ENCODE data around the gene PLCD1. TPM values are rescaled to one million over a fixed set of nuclear protein-coding genes. Genes with fewer than 3 reads are reported as not detected.

Gene PLCD1
- total and polyA plus RNA-seq, 2 of the 8 experiments (the other 6 are each of a cell fraction or from before 2014, with no cell fraction given) = 15.3 to 19.2 TPM

DNA sequence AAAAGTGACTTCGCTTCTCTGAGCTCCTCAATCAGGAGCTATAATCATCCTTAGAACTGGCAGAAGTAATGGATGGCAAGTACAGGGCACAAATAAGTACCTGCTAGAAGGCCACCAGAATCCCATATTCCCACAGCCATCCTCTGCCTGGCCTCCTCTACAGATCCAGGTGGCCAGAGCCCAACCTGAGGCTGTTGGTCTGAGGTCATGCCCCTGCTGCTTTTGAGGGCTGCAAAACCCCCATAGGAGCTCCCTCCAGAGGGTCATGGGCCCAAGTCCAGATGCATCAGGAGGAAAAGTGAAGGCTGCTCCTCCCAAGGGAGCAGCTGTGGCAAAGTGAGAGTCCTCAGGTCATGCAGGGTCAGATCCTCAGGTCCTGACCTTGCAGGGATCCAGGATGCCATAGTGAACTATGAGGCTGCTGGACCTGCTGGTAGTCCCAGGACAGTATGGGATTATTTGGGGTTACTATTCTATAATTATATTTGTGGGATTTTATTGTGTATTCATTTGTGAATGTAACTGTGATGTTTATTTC lies 3.0 kb upstream of the PLCD1 start:
- DNase-seq (ENCODE audit: low read depth in 1 of 2, low spot score in 2 of 2) (no peak), FAIRE-seq (no peak)
- H2BK5ac ChIP-seq (ENCODE audit: low read depth, low read length) = no peak overlapping the region
- 85% methylated on average over 1 of the region's 1 CpG; no CpG with 5 or more reads in 1 of the 2 experiments for WGBS, 2 experiments (ENCODE audit: extremely low coverage in 1 of 2, insufficient coverage in 1 of 2, insufficient read length in 1 of 2, insufficient replicate concordance in 2 of 2, low coverage in 1 of 2, low lambda C conversion rate in 2 of 2, missing lambda C conversion rate in 1 of 2)
- H3K4me3 ChIP-seq (ENCODE audit: extremely low read depth in 1 of 4, insufficient read depth in 2 of 4, low read depth in 3 of 4, low read length in 4 of 4) = no peak overlapping the region
- H3K9me3 ChIP-seq (ENCODE audit: insufficient read depth in 2 of 2, low read depth in 1 of 2, low read length in 1 of 2) = no peaks in the 10 kb centered on the region
- ChIA-PET CTCF (ENCODE audit: partially characterized antibody) (interaction anchor here (1.4 to 4.1 kb wide), 4 partner anchors 26 to 177 kb away, joined by 4 to 15 read pairs (median 7); no protein-coding TSS in a partner anchor), POLR2A (ENCODE audit: partially characterized antibody) (interaction anchor here (1.4 kb wide), 1 partner anchor 9 kb away, joined by 3 read pairs; no protein-coding TSS in a partner anchor)
- no peak overlapping the region for H4K8ac ChIP-seq (ENCODE audit: extremely low read depth, insufficient read depth, low read length)
- peaks cover 12% of the 10 kb centered on the region; the same call in 1 of the 2 replicates for H3K23me2 ChIP-seq (ENCODE audit: low read depth, low read length)
- H3K23ac ChIP-seq (ENCODE audit: insufficient read length) = no peak overlapping the region
- H3K14ac ChIP-seq (ENCODE audit: insufficient read length) = no peak overlapping the region
- H3K79me2 ChIP-seq (ENCODE audit: control insufficient read depth in 1 of 2, insufficient read depth in 2 of 2, low read length in 2 of 2) = no peaks in the 10 kb centered on the region
- no peak overlapping the region for H2AFZ ChIP-seq (ENCODE audit: low read length)
- no peak overlapping the region for H3K27ac ChIP-seq (ENCODE audit: low read depth, low read length)
- no peak overlapping the region for H2BK120ac ChIP-seq (replicated peaks; ENCODE audit: low read depth, low read length)
- peaks cover 25 to 41% (median 36%) of the 10 kb centered on the region in 4 experiments for H3K27me3 ChIP-seq (replicated peaks in 1 of 4; ENCODE audit: control insufficient read depth in 3 of 4, extremely low read depth in 1 of 4, insufficient read depth in 3 of 4, low read length in 3 of 4)
- no peak overlapping the region for H3K4ac ChIP-seq (replicated peaks; ENCODE audit: insufficient read length, low read depth, low read length)
- no peak overlapping the region for H3K4me2 ChIP-seq (ENCODE audit: insufficient read depth in 1 of 2, low read depth in 2 of 2, low read length in 2 of 2)
- H2AK5ac ChIP-seq (ENCODE audit: low read depth, low read length) = no peak overlapping the region
- peaks cover 6 to 8% of the 10 kb centered on the region in 2 experiments for H4K20me1 ChIP-seq (replicated peaks in 1 of 2; ENCODE audit: control insufficient read depth in 1 of 2, insufficient read depth in 2 of 2, low read length in 2 of 2)
- no peak overlapping the region for H3K9ac ChIP-seq (replicated peaks in 1 of 4; ENCODE audit: extremely low read depth in 1 of 4, low read depth in 3 of 4, low read length in 3 of 4)
- no peaks in the 10 kb centered on the region for H3K79me1 ChIP-seq (ENCODE audit: low read depth, low read length)
- H4K91ac ChIP-seq (replicated peaks; ENCODE audit: insufficient read length, low read length) = no peak overlapping the region
- H2BK20ac ChIP-seq (ENCODE audit: low read length) = no peak overlapping the region
- no peak overlapping the region for H3K18ac ChIP-seq (ENCODE audit: extremely low read depth, low read length)
- no peak overlapping the region for H2BK12ac ChIP-seq (ENCODE audit: low read depth, low read length)
- H3K4me1 ChIP-seq (replicated peaks in 1 of 4; ENCODE audit: control insufficient read depth in 3 of 4, insufficient read depth in 4 of 4, low read length in 3 of 4) = peaks cover 0 to 6% (median 3%) of the 10 kb centered on the region in 4 experiments; a peak in 5 of 7 replicates
- H3K56ac ChIP-seq (replicated peaks; ENCODE audit: insufficient read length, low read depth, low read length) = no peak overlapping the region
- H3K36me3 ChIP-seq (ENCODE audit: control insufficient read depth in 2 of 4, insufficient read depth in 4 of 4, low read length in 3 of 4) = no peaks in the 10 kb centered on the region
- H4K5ac ChIP-seq (ENCODE audit: insufficient read length, low read depth, low read length) = no peak overlapping the region
- H2BK15ac ChIP-seq (ENCODE audit: low read length) = no peak overlapping the region
- no peak for TF ChIP-seq NANOG (IDR thresholded peaks at IDR 0.05; ENCODE audit: insufficient read depth, low read depth, low read length, poor library complexity, severe bottlenecking)
- no peak for TF ChIP-seq BCL11A (IDR thresholded peaks at IDR 0.05; ENCODE audit: low read depth in 2 of 2, low read length in 2 of 2)
- TF ChIP-seq CREB1 (IDR thresholded peaks at IDR 0.05) = no peak
- no peak for TF ChIP-seq POLR2A (IDR thresholded peaks at IDR 0.05; ENCODE audit: control extremely low read depth in 1 of 2, low read depth in 2 of 2, low read length in 2 of 2)
- no peak for TF ChIP-seq EP300 (IDR thresholded peaks at IDR 0.05; ENCODE audit: borderline replicate concordance in 1 of 2, low read depth in 2 of 2, low read length in 2 of 2)
- TF ChIP-seq RBBP5 (IDR thresholded peaks at IDR 0.05; ENCODE audit: borderline replicate concordance, low read depth, low read length) = no peak
- TF ChIP-seq, protein P1, sequence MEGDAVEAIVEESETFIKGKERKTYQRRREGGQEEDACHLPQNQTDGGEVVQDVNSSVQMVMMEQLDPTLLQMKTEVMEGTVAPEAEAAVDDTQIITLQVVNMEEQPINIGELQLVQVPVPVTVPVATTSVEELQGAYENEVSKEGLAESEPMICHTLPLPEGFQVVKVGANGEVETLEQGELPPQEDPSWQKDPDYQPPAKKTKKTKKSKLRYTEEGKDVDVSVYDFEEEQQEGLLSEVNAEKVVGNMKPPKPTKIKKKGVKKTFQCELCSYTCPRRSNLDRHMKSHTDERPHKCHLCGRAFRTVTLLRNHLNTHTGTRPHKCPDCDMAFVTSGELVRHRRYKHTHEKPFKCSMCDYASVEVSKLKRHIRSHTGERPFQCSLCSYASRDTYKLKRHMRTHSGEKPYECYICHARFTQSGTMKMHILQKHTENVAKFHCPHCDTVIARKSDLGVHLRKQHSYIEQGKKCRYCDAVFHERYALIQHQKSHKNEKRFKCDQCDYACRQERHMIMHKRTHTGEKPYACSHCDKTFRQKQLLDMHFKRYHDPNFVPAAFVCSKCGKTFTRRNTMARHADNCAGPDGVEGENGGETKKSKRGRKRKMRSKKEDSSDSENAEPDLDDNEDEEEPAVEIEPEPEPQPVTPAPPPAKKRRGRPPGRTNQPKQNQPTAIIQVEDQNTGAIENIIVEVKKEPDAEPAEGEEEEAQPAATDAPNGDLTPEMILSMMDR (IDR thresholded peaks at IDR 0.05; ENCODE audit: control extremely low read depth in 1 of 3, insufficient read depth in 1 of 3, low read depth in 1 of 3, low read length in 3 of 3) = no peak
- TF ChIP-seq, protein P2, sequence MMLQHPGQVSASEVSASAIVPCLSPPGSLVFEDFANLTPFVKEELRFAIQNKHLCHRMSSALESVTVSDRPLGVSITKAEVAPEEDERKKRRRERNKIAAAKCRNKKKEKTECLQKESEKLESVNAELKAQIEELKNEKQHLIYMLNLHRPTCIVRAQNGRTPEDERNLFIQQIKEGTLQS (IDR thresholded peaks at IDR 0.05; ENCODE audit: insufficient read depth, low read depth, low read length) = no peak
- TF ChIP-seq SIN3A (conservative IDR thresholded peaks at IDR 0.05 in 1 of 2, IDR thresholded peaks at IDR 0.05 in 1 of 2; ENCODE audit: low read depth in 1 of 2, low read length in 2 of 2) = no peak
